Activated T-helper 1 cell treated with anti-CD3 and anti-CD28 coated beads, Interleukin-12 subunit alpha, Interleukin-12 subunit beta, Interleukin-2, Interleukin-4 antibody, amounts not matched to agents 30 ng/mL and 10 ng/mL and 1 ng/mL, durations not matched to agents 14 hours and 24 hours and 36 hours (primary cell): ENCODE measurements around the gene SMIM21. TPM values are rescaled to one million over a fixed set of nuclear protein-coding genes. Genes with fewer than 3 reads are reported as not detected.
A peak's percentile ranks its signal among the peaks of the same experiment; 100 is the strongest.

Experiments
- DNase-seq: peaks from one replicate; pipeline ENCODE4 v3.0.0; 2021; ENCODE audit warnings: low spot score
- H3K27ac Mint-ChIP-seq: one replicate; pipeline ENCODE4 v1.8.0; 2021; ENCODE audit warnings: mild to moderate bottlenecking, mixed read lengths
- H3K27me3 Mint-ChIP-seq: one replicate; pipeline ENCODE4 v1.8.0; 2022; ENCODE audit warnings: mild to moderate bottlenecking, moderate library complexity, mixed read lengths; ENCODE audit not compliant: insufficient read depth
- H3K36me3 Mint-ChIP-seq: one replicate; pipeline ENCODE4 v1.8.0; 2021; ENCODE audit warnings: low read depth, mixed read lengths
- H3K4me1 Mint-ChIP-seq: one replicate; pipeline ENCODE4 v1.8.0; 2021; ENCODE audit warnings: low read depth, mixed read lengths
- H3K4me3 Mint-ChIP-seq: one replicate; pipeline ENCODE4 v1.8.0; 2021; ENCODE audit warnings: mild to moderate bottlenecking, moderate library complexity, mixed read lengths
- H3K9me3 Mint-ChIP-seq: one replicate; pipeline ENCODE4 v1.8.0; 2021; ENCODE audit warnings: mixed read lengths
- intact Hi-C: fragments of 100-400 bp; cut with micrococcal nuclease; formaldehyde crosslinking; loops from one replicate; pipeline ENCODE4 v1.15.1; 2024
- total RNA-seq: library from RNA; stranded (reverse); gene quantifications from 2 replicates; pipeline ENCODE4 v1.2.3, GENCODE V29; 2022

The SMIM21 gene
- total RNA-seq, 1 donor from 2014 or later, result not detected

- no peak for DNase-seq
- H3K27ac Mint-ChIP-seq, result no peak overlapping the region
- intact Hi-C loops, result no loop called here
- no peaks in the 10 kb centered on the region for H3K4me1 Mint-ChIP-seq
- H3K9me3 Mint-ChIP-seq, result no peaks in the 10 kb centered on the region
- H3K36me3 Mint-ChIP-seq, result no peaks in the 10 kb centered on the region
- peaks cover 5% of the 10 kb centered on the region for H3K27me3 Mint-ChIP-seq
- H3K4me3 Mint-ChIP-seq, result no peak overlapping the region
Observed at GRCh38 chr18:75409806-75410205, 17.7 kb downstream of the SMIM21 start.

DNA sequence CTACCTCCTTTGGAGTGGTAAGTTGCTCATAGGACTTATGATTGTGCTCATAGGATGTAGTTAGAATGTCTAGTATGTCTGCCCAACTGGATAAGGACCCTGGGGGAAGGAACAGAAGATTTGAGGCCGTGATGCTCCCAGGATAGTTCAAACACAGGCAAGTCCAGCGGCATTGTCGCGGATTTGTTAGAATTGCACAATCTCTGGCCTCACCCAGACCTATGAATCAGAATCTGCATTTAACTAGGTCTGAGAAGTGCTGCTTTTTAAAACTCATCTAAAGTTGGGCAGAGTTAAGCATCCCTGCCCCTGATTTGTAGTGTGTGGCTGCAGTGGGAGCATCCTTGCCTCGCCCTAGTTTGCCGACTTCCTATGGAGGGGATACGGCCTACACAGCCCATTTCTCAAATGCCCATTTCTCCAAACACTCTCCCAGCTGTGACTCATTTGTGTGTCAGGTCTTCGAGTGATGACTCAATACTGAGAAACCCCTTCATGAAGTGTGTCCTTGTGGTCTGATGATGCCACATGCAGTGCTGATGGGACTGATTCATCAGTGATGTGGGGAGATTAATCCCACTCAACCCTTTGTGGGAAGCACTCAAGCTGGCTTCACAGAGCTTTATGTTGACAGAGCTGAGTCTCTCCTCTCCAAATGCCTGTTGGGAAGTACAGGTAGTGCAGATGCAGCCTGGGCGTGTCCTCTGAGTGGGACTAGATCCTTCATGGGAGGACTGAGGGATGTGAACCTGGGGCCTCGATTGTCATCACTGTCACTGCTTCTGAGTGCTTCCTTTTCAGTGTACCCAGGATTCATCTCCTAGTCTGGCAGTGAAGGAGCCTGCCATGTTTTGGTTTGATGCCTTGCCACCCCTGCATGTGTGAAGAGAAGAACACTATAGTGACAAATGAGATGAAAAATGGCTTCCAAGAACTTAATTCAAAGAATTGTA, 18.7 kb downstream of the SMIM21 start:
- peaks cover 5% of the 10 kb centered on the region for H3K27me3 Mint-ChIP-seq
- DNase-seq, result peak; percentile 6
- intact Hi-C loops, result no loop called here
- no peaks in the 10 kb centered on the region for H3K36me3 Mint-ChIP-seq
- H3K4me1 Mint-ChIP-seq, result no peaks in the 10 kb centered on the region
- no peak overlapping the region for H3K4me3 Mint-ChIP-seq
- no peaks in the 10 kb centered on the region for H3K9me3 Mint-ChIP-seq
- no peak overlapping the region for H3K27ac Mint-ChIP-seq

- intact Hi-C loops, result no loop called here
- Mint-ChIP-seq H3K27me3 (peaks cover 8% of the 10 kb centered on the region), H3K9me3 (no peaks in the 10 kb centered on the region), H3K36me3 (no peaks in the 10 kb centered on the region), H3K4me3 (no peak overlapping the region), H3K27ac (no peak overlapping the region), H3K4me1 (no peaks in the 10 kb centered on the region)
- no peak for DNase-seq
Observed at GRCh38 chr18:75407468-75408437, 19.8 kb downstream of the SMIM21 start.

DNA sequence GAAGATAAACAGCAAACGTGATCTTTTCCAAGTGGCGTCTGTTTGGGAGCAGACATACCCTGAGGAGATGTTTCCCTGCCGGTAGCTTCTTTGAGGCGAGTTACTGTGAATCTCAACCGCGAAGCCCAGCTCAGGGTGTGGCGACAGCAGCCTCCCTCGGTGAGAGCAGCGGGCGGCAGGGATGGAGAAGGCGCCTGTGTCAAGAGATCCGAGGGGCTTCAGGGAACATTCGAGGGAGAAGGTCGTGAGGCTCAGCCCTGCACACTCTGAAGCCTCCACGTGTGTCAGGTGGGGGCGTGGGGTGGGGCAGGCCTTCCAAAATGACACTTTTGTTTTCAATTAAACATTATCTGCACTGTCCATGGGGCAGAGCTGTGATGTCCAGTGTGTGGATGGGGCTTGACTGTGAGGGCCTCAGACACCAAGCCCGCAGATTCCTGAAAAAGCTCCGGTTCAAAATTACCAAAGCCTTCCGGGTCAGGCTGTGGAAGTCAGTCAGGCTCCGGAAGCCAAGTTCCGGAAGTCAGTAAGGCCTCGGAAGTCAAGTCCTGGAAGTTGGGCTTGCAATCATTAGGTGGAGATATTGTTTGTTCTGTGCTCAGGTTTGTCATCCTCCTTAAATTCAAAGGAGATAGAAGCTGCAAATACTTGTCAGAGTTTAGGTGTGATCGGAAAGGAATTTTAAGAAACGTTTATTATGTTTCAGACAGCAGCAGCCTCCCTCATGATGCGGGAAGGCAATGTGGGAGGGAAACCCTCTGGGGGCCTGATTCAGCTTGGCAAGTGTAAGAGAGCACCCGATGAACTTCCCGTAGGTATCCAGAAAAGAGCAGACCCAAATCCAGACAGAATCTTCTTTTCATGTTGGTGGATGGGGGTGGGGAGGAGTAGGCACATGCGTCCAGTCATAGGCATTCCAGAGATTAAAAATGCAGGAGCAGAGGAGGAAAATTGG, 20.7 kb downstream of the SMIM21 start:
- Mint-ChIP-seq H3K27me3 (peaks cover 9% of the 10 kb centered on the region), H3K4me1 (no peaks in the 10 kb centered on the region), H3K9me3 (no peaks in the 10 kb centered on the region), H3K27ac (no peak overlapping the region), H3K36me3 (no peaks in the 10 kb centered on the region), H3K4me3 (no peak overlapping the region)
- intact Hi-C loops, result no loop called here
- DNase-seq, result no peak

- Mint-ChIP-seq H3K27me3 (peaks cover 11% of the 10 kb centered on the region), H3K4me3 (no peak overlapping the region), H3K9me3 (no peaks in the 10 kb centered on the region), H3K36me3 (no peaks in the 10 kb centered on the region), H3K4me1 (no peaks in the 10 kb centered on the region), H3K27ac (no peak overlapping the region)
- intact Hi-C loops, result no loop called here
- DNase-seq, result no peak
Observed at GRCh38 chr18:75405351-75405750, 22.2 kb downstream of the SMIM21 start.

- Mint-ChIP-seq H3K4me3 (no peak overlapping the region), H3K27me3 (peaks cover 11% of the 10 kb centered on the region), H3K27ac (no peak overlapping the region), H3K9me3 (no peaks in the 10 kb centered on the region), H3K36me3 (no peaks in the 10 kb centered on the region), H3K4me1 (no peaks in the 10 kb centered on the region)
- no peak for DNase-seq
- intact Hi-C loops, result no loop called here
Observed at GRCh38 chr18:75400366-75400765, 27.1 kb downstream of the SMIM21 start.

- Mint-ChIP-seq H3K9me3 (no peaks in the 10 kb centered on the region), H3K27ac (no peak overlapping the region), H3K4me1 (no peaks in the 10 kb centered on the region), H3K4me3 (no peak overlapping the region), H3K36me3 (no peaks in the 10 kb centered on the region), H3K27me3 (no peaks in the 10 kb centered on the region)
- intact Hi-C loops, result no loop called here
- DNase-seq, result no peak
Observed at GRCh38 chr18:75395137-75395536, 32.4 kb downstream of the SMIM21 start.

- DNase-seq, result no peak
- Mint-ChIP-seq H3K4me1 (no peaks in the 10 kb centered on the region), H3K27me3 (no peaks in the 10 kb centered on the region), H3K27ac (no peak overlapping the region), H3K9me3 (no peaks in the 10 kb centered on the region), H3K36me3 (no peaks in the 10 kb centered on the region), H3K4me3 (no peak overlapping the region)
- intact Hi-C loops, result no loop called here
Observed at GRCh38 chr18:75393721-75394120, 33.8 kb downstream of the SMIM21 start.

- H3K4me1 Mint-ChIP-seq, result no peaks in the 10 kb centered on the region
- intact Hi-C loops, result no loop called here
- H3K27me3 Mint-ChIP-seq, result peaks cover 2% of the 10 kb centered on the region
- no peaks in the 10 kb centered on the region for H3K9me3 Mint-ChIP-seq
- DNase-seq, result no peak
- no peaks in the 10 kb centered on the region for H3K36me3 Mint-ChIP-seq
- H3K4me3 Mint-ChIP-seq, result no peak overlapping the region
- H3K27ac Mint-ChIP-seq, result no peak overlapping the region
Observed at GRCh38 chr18:75392226-75392578, 35.3 kb downstream of the SMIM21 start.

GRCh38 chr18:75391279-75392225, 36.0 kb downstream of the SMIM21 start:
- Mint-ChIP-seq H3K4me3 (no peak overlapping the region), H3K27me3 (peaks cover 3% of the 10 kb centered on the region), H3K9me3 (no peaks in the 10 kb centered on the region), H3K27ac (no peak overlapping the region), H3K36me3 (no peaks in the 10 kb centered on the region), H3K4me1 (no peaks in the 10 kb centered on the region)
- intact Hi-C loops, result no loop called here
- no peak for DNase-seq

DNA sequence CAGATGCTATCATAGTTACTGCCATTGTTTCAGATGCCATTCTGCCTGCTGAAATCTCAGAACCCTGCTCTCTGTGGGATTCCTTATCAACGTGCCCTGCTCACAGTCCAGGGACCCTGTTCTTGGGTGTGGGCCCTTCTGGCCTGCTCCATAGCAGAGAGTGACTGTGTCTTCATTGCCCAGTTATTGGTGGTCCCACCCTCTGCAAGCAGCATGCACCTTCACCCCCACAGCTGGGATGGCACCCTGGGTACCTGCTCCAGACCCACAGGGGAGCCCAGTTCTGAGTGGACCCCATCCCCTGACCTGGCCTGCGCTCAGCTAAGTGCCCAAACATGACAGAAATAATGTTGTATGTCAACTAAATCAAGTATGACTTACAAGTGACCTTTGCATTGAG, 36.6 kb downstream of the SMIM21 start:
- peaks cover 5% of the 10 kb centered on the region for H3K27me3 Mint-ChIP-seq
- H3K27ac Mint-ChIP-seq, result no peak overlapping the region
- no peaks in the 10 kb centered on the region for H3K4me1 Mint-ChIP-seq

More for the DNA sequence above, 36.6 kb downstream of the SMIM21 start:
- Mint-ChIP-seq H3K9me3 (no peaks in the 10 kb centered on the region), H3K36me3 (no peaks in the 10 kb centered on the region), H3K4me3 (no peak overlapping the region)
- no peak for DNase-seq
- intact Hi-C loops, result no loop called here
